A549 (cell line): ENCODE measurements around the gene DERL2. TPM values are rescaled to one million over a fixed set of nuclear protein-coding genes. Genes with fewer than 3 reads are reported as not detected.
"Not testable (repeated sequence)": the region's sequence is repeated elsewhere in the genome, so short reads cannot be mapped to it uniquely, and the experiment has no call there.

ENCODE experiments used
- ATAC-seq, 2 experiments: fragments of 200-7000 bp in 1 of 2; fragments of >200 bp in 1 of 2; cut with Nextera tagmentation in 1 of 2; cut with Tn5 transposase in 1 of 2; 3 replicates each; pipeline versions ENCODE4 v1.8.0 to v1.9.1; 2018 to 2020; ENCODE audit warnings: mild to moderate bottlenecking in 1 of 2, moderate library complexity in 1 of 2
- CTCF ChIA-PET: fragments of 300-600 bp; sonication (Branson Sonifier 250); formaldehyde crosslinking; extraction: SDS; loops from one replicate; lab custom pipeline; 2021; ENCODE audit warnings: antibody characterized with exemption, inconsistent platforms; lab: Yijun Ruan, JAX
- POLR2A ChIA-PET: fragments of 350-600 bp; formaldehyde crosslinking; extraction: SDS; loops from one replicate; lab custom pipeline; 2021; ENCODE audit warnings: antibody characterized with exemption, inconsistent platforms; lab: Yijun Ruan, JAX
- DNase-seq, 2 experiments: peaks; one replicate each; pipeline versions ENCODE4 v3.0.0 to v3.0.0-alpha.2; 2011 to 2016; ENCODE audit warnings: low read depth in 1 of 2, low spot score in 1 of 2
- FAIRE-seq: peaks from 2 replicates; lab custom pipeline; 2011; peaks lifted over from hg19 to GRCh38; lab: Jason Lieb, UNC
- H3K27ac ChIP-seq, 2 experiments: fragments of >200 bp; sonication (Bioruptor Twin); formaldehyde crosslinking; 3 replicates each; pipeline ENCODE4 v1.5.1; 2016 to 2017
- H3K4me1 ChIP-seq: fragments of >200 bp; sonication (Bioruptor Twin); formaldehyde crosslinking; 3 replicates; pipeline ENCODE4 v1.6.1; 2016
- H3K4me2 ChIP-seq: fragments of >200 bp; sonication (Bioruptor Twin); formaldehyde crosslinking; 3 replicates; pipeline ENCODE4 v1.6.1; 2016
- H3K4me3 ChIP-seq: fragments of >200 bp; sonication (Bioruptor Twin); formaldehyde crosslinking; 3 replicates; pipeline ENCODE4 v1.5.1; 2016
- H3K9me3 ChIP-seq: fragments of >200 bp; sonication (Bioruptor Twin); formaldehyde crosslinking; 3 replicates; pipeline ENCODE4 v1.6.1; 2016
- CBX2 ChIP-seq: fragments of 200-600 bp; sonication (generic); IDR thresholded peaks from 2 replicates; pipeline ENCODE4 v1.6.1; 2016; ENCODE audit warnings: low read depth, mild to moderate bottlenecking, borderline replicate concordance
- CBX8 ChIP-seq: fragments of 200-600 bp; sonication (generic); IDR thresholded peaks from 2 replicates; pipeline ENCODE4 v1.6.1; 2016
- CHD2 ChIP-seq: fragments of 150-350 bp; IDR thresholded peaks from 2 replicates; pipeline ENCODE4 v1.6.1; 2014; ENCODE audit warnings: low read length; ENCODE audit not compliant: partially characterized antibody
- CHD4 ChIP-seq: fragments of 200-600 bp; sonication (generic); IDR thresholded peaks from 2 replicates; pipeline ENCODE4 v1.6.1; 2016; ENCODE audit warnings: antibody characterized with exemption, mild to moderate bottlenecking, borderline replicate concordance
- ELK1 ChIP-seq: fragments of 150-350 bp; IDR thresholded peaks from 2 replicates; pipeline ENCODE4 v1.6.1; 2014; ENCODE audit warnings: low read depth, mild to moderate bottlenecking, low read length
- EP300 ChIP-seq, 2 experiments: fragments of >200 bp; sonication (Bioruptor Twin); formaldehyde crosslinking; IDR thresholded peaks; 2 replicates in 1 of 2; 3 replicates in 1 of 2; pipeline ENCODE4 v1.6.1; 2016 to 2017
- FOSB ChIP-seq: fragments of 250-450 bp; sonication (Bioruptor Pico); IDR thresholded peaks from 2 replicates; pipeline ENCODE4 v1.5.0; 2020; ENCODE audit warnings: mild to moderate bottlenecking, moderate library complexity
- FOXS1 ChIP-seq: fragments of 250-450 bp; sonication (Bioruptor Pico); IDR thresholded peaks from 2 replicates; pipeline ENCODE4 v1.5.0; 2020; ENCODE audit warnings: mild to moderate bottlenecking, moderate library complexity
- HEYL ChIP-seq: fragments of 250-450 bp; sonication (Bioruptor Pico); IDR thresholded peaks from 2 replicates; pipeline ENCODE4 v1.8.0; 2021; ENCODE audit warnings: mild to moderate bottlenecking, moderate library complexity
- KDM1A ChIP-seq: fragments of 200-600 bp; sonication (generic); IDR thresholded peaks from 2 replicates; pipeline ENCODE4 v1.6.1; 2016; ENCODE audit warnings: low read depth, mild to moderate bottlenecking
- MAZ ChIP-seq: fragments of 150-350 bp; IDR thresholded peaks from 2 replicates; pipeline ENCODE4 v1.6.1; 2014; ENCODE audit warnings: antibody characterized with exemption, low read depth, low read length, borderline replicate concordance
- MYC ChIP-seq: IDR thresholded peaks from 2 replicates; pipeline ENCODE4 v1.6.1; 2012; ENCODE audit warnings: mild to moderate bottlenecking, inconsistent platforms, low read length, improper control_type of control experiment, borderline replicate concordance
- NR3C1 ChIP-seq: fragments of >200 bp; sonication (Bioruptor Twin); formaldehyde crosslinking; IDR thresholded peaks from 3 replicates; pipeline ENCODE4 v1.6.1; 2017
- RFX5 ChIP-seq: fragments of 450-650 bp; IDR thresholded peaks from 2 replicates; pipeline ENCODE4 v1.7.1; 2014; ENCODE audit warnings: antibody characterized with exemption, mild to moderate bottlenecking, moderate library complexity
- RNF2 ChIP-seq: fragments of 200-600 bp; sonication (generic); IDR thresholded peaks from 2 replicates; pipeline ENCODE4 v1.6.1; 2016; ENCODE audit warnings: low read depth, mild to moderate bottlenecking, antibody characterized with exemption, moderate library complexity, borderline replicate concordance
- SREBF2 ChIP-seq: fragments of 450-650 bp; IDR thresholded peaks from 2 replicates; pipeline ENCODE4 v1.6.1; 2014; ENCODE audit warnings: mild to moderate bottlenecking, moderate library complexity
- USF2 ChIP-seq: fragments of 450-650 bp; IDR thresholded peaks from 2 replicates; pipeline ENCODE4 v1.6.1; 2014; ENCODE audit warnings: antibody characterized with exemption
- ZC3H11A ChIP-seq: fragments of 450-650 bp; IDR thresholded peaks from 2 replicates; pipeline ENCODE4 v1.6.1; 2014; ENCODE audit warnings: antibody characterized with exemption, mild to moderate bottlenecking
- ZNF302 ChIP-seq: fragments of 250-450 bp; sonication (Bioruptor Pico); IDR thresholded peaks from 2 replicates; pipeline ENCODE4 v1.9.0; 2021; ENCODE audit warnings: inconsistent platforms, mild to moderate bottlenecking, moderate library complexity
- WGBS: methylation state at CpG from one replicate; pipeline ENCODE4 v1.1.6; 2017; ENCODE audit errors: missing lambda C conversion rate; 5-methylcytosine and 5-hydroxymethylcytosine counted together
- polyA plus RNA-seq, 4 experiments: library from polyadenylated mRNA; depleted of rRNA in 3 of 4; stranded (reverse); fragments of >200 nt; fragmentation: RNase III in 1 of 4; extraction: RNeasy Plus Mini Kit Qiagen cat#74134 plus additional on column Dnase treatment in 1 of 4; gene quantifications; 2 replicates in 3 of 4; 3 replicates in 1 of 4; pipeline ENCODE4 v1.2.3, GENCODE V29; 2011 to 2017
- TF ChIP-seq, protein P1 (sequence below): IDR thresholded peaks from 2 replicates; pipeline ENCODE4 v1.6.1; 2012
- TF ChIP-seq, protein P2 (sequence below): fragments of 250-450 bp; sonication (Bioruptor Pico); IDR thresholded peaks from 2 replicates; pipeline ENCODE4 v1.5.0; 2021; ENCODE audit warnings: mild to moderate bottlenecking, moderate library complexity, borderline replicate concordance
- TF ChIP-seq, protein P3 (sequence below): fragments of >200 bp; sonication (Bioruptor Twin); formaldehyde crosslinking; IDR thresholded peaks from 3 replicates; pipeline ENCODE4 v1.5.1; 2016
- TF ChIP-seq, protein P4 (sequence below): fragments of 200-600 bp; sonication (generic); IDR thresholded peaks from 2 replicates; pipeline ENCODE4 v1.6.1; 2016; ENCODE audit warnings: antibody characterized with exemption, mild to moderate bottlenecking, moderate library complexity

DERL2 gene
- polyA plus RNA-seq, 2 of the 4 experiments (the other 2 are of a cell fraction), result 113 to 139 TPM

DNA sequence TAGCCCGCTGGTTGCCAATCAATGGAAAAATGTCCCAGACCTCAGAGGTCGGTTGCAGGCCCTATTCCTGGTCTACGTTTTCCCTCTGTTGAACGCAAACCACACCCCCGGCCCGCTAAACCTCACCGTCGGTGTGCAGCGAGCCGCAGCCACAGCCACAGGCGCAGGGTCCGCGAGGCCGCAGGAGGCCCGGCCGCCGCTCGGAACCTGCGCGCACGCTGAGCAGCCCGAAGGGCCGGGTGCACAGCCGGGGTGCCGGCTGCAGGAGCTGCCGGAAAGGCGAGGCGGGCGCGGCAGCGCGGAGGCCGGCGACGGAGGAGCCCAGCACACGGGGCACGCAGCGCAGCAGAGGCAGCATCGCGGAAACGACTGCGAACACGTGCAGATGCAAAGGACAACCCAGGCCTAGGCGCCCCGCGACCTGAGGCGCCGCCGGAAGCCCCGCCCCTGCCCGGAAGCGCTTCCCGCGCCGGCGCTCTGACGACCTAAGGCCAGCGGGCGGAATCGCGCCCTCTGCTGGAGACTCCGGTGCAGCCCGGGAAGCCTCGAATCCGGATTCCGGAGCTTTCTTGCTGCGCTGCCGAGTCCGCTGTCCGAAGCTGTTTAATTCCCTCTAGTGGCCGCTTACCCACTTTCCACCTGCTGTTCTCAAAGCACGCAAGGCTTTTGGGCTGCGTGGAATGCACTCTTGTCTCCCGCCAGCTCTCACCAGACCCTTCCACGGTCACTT, 47.1 kb downstream of the DERL2 start, which contains the start of gene C1QBP (continued):
- TF ChIP-seq, protein P1, sequence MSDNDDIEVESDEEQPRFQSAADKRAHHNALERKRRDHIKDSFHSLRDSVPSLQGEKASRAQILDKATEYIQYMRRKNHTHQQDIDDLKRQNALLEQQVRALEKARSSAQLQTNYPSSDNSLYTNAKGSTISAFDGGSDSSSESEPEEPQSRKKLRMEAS, result peak; percentile 99
- no peak for TF ChIP-seq KDM1A
- TF ChIP-seq MYC, result peak; percentile 84

- 11% methylated on average over 5 of the region's 5 CpGs for WGBS
- ATAC-seq (no peak), DNase-seq (no peak), FAIRE-seq (no peak)
- CTCF ChIA-PET, result interaction anchor here (1.5 to 10.9 kb wide), 7 partner anchors 11 to 79 kb away, joined by 4 to 178 read pairs (median 54); partner anchors contain the start of genes DERL2, DHX33, MIS12 and NUP88
- Histone ChIP-seq H3K27ac (peak overlapping the region; percentile 92 to 97), H3K4me2 (peak overlapping the region; percentile 82), H3K9me3 (no peaks in the 10 kb centered on the region), H3K4me1 (peaks cover 29% of the 10 kb centered on the region), H3K4me3 (peak overlapping the region; percentile 77)
- TF ChIP-seq NR3C1, result no peak
- TF ChIP-seq, protein P2, sequence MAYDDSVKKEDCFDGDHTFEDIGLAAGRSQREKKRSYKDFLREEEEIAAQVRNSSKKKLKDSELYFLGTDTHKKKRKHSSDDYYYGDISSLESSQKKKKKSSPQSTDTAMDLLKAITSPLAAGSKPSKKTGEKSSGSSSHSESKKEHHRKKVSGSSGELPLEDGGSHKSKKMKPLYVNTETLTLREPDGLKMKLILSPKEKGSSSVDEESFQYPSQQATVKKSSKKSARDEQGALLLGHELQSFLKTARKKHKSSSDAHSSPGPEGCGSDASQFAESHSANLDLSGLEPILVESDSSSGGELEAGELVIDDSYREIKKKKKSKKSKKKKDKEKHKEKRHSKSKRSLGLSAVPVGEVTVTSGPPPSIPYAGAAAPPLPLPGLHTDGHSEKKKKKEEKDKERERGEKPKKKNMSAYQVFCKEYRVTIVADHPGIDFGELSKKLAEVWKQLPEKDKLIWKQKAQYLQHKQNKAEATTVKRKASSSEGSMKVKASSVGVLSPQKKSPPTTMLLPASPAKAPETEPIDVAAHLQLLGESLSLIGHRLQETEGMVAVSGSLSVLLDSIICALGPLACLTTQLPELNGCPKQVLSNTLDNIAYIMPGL (CRISPR knock-in tag), result no peak
- TF ChIP-seq CHD4, result no peak
- TF ChIP-seq EP300 (IDR thresholded peaks at IDR 0.05), result no peak
- TF ChIP-seq SREBF2, result no peak
- TF ChIP-seq, protein P3, sequence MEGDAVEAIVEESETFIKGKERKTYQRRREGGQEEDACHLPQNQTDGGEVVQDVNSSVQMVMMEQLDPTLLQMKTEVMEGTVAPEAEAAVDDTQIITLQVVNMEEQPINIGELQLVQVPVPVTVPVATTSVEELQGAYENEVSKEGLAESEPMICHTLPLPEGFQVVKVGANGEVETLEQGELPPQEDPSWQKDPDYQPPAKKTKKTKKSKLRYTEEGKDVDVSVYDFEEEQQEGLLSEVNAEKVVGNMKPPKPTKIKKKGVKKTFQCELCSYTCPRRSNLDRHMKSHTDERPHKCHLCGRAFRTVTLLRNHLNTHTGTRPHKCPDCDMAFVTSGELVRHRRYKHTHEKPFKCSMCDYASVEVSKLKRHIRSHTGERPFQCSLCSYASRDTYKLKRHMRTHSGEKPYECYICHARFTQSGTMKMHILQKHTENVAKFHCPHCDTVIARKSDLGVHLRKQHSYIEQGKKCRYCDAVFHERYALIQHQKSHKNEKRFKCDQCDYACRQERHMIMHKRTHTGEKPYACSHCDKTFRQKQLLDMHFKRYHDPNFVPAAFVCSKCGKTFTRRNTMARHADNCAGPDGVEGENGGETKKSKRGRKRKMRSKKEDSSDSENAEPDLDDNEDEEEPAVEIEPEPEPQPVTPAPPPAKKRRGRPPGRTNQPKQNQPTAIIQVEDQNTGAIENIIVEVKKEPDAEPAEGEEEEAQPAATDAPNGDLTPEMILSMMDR, result no peak
- no peak for TF ChIP-seq FOXS1
- no peak for TF ChIP-seq USF2
- no peak for TF ChIP-seq MAZ
- TF ChIP-seq CBX8, result no peak
- TF ChIP-seq ZNF302 (CRISPR knock-in tag), result no peak
- no peak for TF ChIP-seq ELK1
- TF ChIP-seq CBX2, result no peak
- no peak for TF ChIP-seq CHD2
- TF ChIP-seq RFX5, result no peak
- no peak for TF ChIP-seq HEYL (CRISPR knock-in tag)
- TF ChIP-seq RNF2, result no peak
- TF ChIP-seq ZC3H11A, result no peak
- TF ChIP-seq, protein P4, sequence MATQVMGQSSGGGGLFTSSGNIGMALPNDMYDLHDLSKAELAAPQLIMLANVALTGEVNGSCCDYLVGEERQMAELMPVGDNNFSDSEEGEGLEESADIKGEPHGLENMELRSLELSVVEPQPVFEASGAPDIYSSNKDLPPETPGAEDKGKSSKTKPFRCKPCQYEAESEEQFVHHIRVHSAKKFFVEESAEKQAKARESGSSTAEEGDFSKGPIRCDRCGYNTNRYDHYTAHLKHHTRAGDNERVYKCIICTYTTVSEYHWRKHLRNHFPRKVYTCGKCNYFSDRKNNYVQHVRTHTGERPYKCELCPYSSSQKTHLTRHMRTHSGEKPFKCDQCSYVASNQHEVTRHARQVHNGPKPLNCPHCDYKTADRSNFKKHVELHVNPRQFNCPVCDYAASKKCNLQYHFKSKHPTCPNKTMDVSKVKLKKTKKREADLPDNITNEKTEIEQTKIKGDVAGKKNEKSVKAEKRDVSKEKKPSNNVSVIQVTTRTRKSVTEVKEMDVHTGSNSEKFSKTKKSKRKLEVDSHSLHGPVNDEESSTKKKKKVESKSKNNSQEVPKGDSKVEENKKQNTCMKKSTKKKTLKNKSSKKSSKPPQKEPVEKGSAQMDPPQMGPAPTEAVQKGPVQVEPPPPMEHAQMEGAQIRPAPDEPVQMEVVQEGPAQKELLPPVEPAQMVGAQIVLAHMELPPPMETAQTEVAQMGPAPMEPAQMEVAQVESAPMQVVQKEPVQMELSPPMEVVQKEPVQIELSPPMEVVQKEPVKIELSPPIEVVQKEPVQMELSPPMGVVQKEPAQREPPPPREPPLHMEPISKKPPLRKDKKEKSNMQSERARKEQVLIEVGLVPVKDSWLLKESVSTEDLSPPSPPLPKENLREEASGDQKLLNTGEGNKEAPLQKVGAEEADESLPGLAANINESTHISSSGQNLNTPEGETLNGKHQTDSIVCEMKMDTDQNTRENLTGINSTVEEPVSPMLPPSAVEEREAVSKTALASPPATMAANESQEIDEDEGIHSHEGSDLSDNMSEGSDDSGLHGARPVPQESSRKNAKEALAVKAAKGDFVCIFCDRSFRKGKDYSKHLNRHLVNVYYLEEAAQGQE, result no peak
- no peak for TF ChIP-seq FOSB (CRISPR knock-in tag)
- POLR2A ChIA-PET, result no interaction called here
These were observed 48.2 kb downstream of the DERL2 start for GRCh38 chr17:5437721-5438317.

GRCh38 chr17:5435781-5436315, 50.1 kb downstream of the DERL2 start:
- Histone ChIP-seq H3K4me1 (peaks cover 29% of the 10 kb centered on the region), H3K4me2 (peak overlapping the region; percentile 82; the same call in 1 of the 3 replicates)
- POLR2A ChIA-PET, ATAC-seq, H3K9me3 ChIP-seq, H3K4me3 ChIP-seq, H3K27ac ChIP-seq, DNase-seq, FAIRE-seq: not testable (repeated sequence)
- CTCF ChIA-PET, result interaction anchor here (0.6 to 10.9 kb wide), 5 partner anchors 9 to 1590 kb away, joined by 3 to 178 read pairs (median 4); no protein-coding TSS in a partner anchor
- WGBS, result 91% methylated on average over 12 of the region's 12 CpGs
